ENCODE results near the gene SERPINB2.
"Not testable (repeated sequence)": the region's sequence is repeated elsewhere in the genome, so short reads cannot be mapped to it uniquely, and the experiment has no call there.

SERPINB2 gene

GRCh38 chr18:63890237-63890949 is 2.9 kb downstream of the SERPINB2 start:
- DNase-seq, result no peak

GRCh38 chr18:63890950-63891304 is 3.4 kb downstream of the SERPINB2 start:
- no peak for DNase-seq

- no peak for DNase-seq
These were observed 5.1 kb downstream of the SERPINB2 start for GRCh38 chr18:63892566-63892965.

GRCh38 chr18:63894106-63894772 is 6.7 kb downstream of the SERPINB2 start:
- DNase-seq, result no peak

- no peak for DNase-seq
These were observed 7.7 kb downstream of the SERPINB2 start for GRCh38 chr18:63895190-63895589.

GRCh38 chr18:63897072-63897471 is 9.6 kb downstream of the SERPINB2 start:
- no peak for DNase-seq

- DNase-seq, result no peak
These were observed 11.7 kb downstream of the SERPINB2 start for GRCh38 chr18:63899206-63899605.

GRCh38 chr18:63903851-63904570 is 16.5 kb downstream of the SERPINB2 start:
- no peak for DNase-seq

- DNase-seq, result no peak
These were observed 17.2 kb downstream of the SERPINB2 start for GRCh38 chr18:63904694-63905093.

GRCh38 chr18:63905361-63905760 is 17.9 kb downstream of the SERPINB2 start:
- DNase-seq, result no peak

- no peak for DNase-seq
These were observed 18.6 kb downstream of the SERPINB2 start for GRCh38 chr18:63906056-63906455.

- DNase-seq, result no peak
These were observed 20.2 kb downstream of the SERPINB2 start, which contains the start of gene SERPINB10 for GRCh38 chr18:63907664-63908063. Gene SERPINB10, plus strand, starts transcription at chr18:63907958. Its CDS starts 7,553 bp downstream, at chr18:63915511.

- DNase-seq, result no peak
These were observed 21.4 kb downstream of the SERPINB2 start for GRCh38 chr18:63908858-63909257.

- DNase-seq, result no peak
These were observed 22.4 kb downstream of the SERPINB2 start for GRCh38 chr18:63909870-63910269.

GRCh38 chr18:63917817-63918216 is 30.3 kb downstream of the SERPINB2 start:
- DNase-seq, result no peak

- no peak for DNase-seq
These were observed 34.5 kb downstream of the SERPINB2 start for GRCh38 chr18:63922049-63922448.

- no peak for DNase-seq
These were observed 37.0 kb downstream of the SERPINB2 start for GRCh38 chr18:63924551-63924950.

GRCh38 chr18:63928331-63928730 is 40.8 kb downstream of the SERPINB2 start:
- DNase-seq, result no peak

GRCh38 chr18:63929369-63929768 is 41.9 kb downstream of the SERPINB2 start:
- DNase-seq, result not testable (repeated sequence)

GRCh38 chr18:63930773-63931354 is 43.4 kb downstream of the SERPINB2 start:
- DNase-seq, result no peak

- peak; percentile 56 for DNase-seq
These were observed 48.8 kb downstream of the SERPINB2 start for GRCh38 chr18:63936156-63936931.

- DNase-seq, result no peak
These were observed 49.5 kb downstream of the SERPINB2 start for GRCh38 chr18:63936932-63937393.

- no peak for DNase-seq
These were observed 52.5 kb downstream of the SERPINB2 start for GRCh38 chr18:63940008-63940407.
